Measurements from ENCODE around the gene ODF4.

DNA sequence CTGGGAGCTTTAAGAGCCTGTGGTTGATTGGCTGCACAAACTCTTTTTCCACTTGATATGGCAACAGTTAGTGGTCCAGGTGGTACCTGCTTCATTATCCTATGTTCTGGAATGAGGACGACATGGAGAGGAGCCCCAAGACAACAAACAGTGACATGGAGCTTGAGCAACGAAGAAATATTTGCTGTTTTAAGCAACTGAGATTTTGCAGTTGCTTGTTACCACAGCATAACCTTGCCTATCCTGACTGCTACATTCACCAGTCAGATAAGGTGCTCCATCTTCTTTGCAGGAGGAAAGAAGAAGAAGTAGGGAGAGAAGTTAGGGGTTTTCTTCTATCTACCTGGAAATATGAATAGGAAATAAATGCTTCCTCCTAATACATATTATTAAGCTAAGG, 7.5 kb upstream of the ODF4 start:
- TF ChIP-seq, protein P1, sequence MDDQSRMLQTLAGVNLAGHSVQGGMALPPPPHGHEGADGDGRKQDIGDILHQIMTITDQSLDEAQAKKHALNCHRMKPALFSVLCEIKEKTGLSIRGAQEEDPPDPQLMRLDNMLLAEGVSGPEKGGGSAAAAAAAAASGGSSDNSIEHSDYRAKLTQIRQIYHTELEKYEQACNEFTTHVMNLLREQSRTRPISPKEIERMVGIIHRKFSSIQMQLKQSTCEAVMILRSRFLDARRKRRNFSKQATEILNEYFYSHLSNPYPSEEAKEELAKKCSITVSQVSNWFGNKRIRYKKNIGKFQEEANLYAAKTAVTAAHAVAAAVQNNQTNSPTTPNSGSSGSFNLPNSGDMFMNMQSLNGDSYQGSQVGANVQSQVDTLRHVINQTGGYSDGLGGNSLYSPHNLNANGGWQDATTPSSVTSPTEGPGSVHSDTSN (CRISPR knock-in tag; IDR thresholded peaks at IDR 0.05) = no peak
- TF ChIP-seq, protein P2, sequence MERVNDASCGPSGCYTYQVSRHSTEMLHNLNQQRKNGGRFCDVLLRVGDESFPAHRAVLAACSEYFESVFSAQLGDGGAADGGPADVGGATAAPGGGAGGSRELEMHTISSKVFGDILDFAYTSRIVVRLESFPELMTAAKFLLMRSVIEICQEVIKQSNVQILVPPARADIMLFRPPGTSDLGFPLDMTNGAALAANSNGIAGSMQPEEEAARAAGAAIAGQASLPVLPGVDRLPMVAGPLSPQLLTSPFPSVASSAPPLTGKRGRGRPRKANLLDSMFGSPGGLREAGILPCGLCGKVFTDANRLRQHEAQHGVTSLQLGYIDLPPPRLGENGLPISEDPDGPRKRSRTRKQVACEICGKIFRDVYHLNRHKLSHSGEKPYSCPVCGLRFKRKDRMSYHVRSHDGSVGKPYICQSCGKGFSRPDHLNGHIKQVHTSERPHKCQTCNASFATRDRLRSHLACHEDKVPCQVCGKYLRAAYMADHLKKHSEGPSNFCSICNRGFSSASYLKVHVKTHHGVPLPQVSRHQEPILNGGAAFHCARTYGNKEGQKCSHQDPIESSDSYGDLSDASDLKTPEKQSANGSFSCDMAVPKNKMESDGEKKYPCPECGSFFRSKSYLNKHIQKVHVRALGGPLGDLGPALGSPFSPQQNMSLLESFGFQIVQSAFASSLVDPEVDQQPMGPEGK (tag by site-specific recombination; IDR thresholded peaks at IDR 0.05) = no peak
- no peak for TF ChIP-seq ZBTB1 (tag by site-specific recombination; IDR thresholded peaks at IDR 0.05)

Data from HEK293 (cell line).